GM12878 (cell line): ENCODE results near the gene MARCHF9. TPM values are rescaled to one million over a fixed set of nuclear protein-coding genes. Genes with fewer than 3 reads are reported as not detected.
A peak's percentile ranks its signal among the peaks of the same experiment; 100 is the strongest.

Experiments
- BACH1 ChIP-seq: fragments of 450-650 bp; IDR thresholded peaks from 2 replicates; pipeline ENCODE4 v1.6.1; 2017; ENCODE audit warnings: mild to moderate bottlenecking, borderline replicate concordance
- CHD2 ChIP-seq: IDR thresholded peaks from 2 replicates; pipeline ENCODE4 v1.6.1; 2011; ENCODE audit warnings: low read depth, low read length, improper control_type of control experiment, borderline replicate concordance
- EED ChIP-seq: sonication (generic); IDR thresholded peaks from 2 replicates; pipeline ENCODE4 v1.6.1; 2016; ENCODE audit warnings: antibody characterized with exemption, low read depth
- EGR1 ChIP-seq, 2 experiments: IDR thresholded peaks; 1 replicate in 1 of 2; 2 replicates in 1 of 2; pipeline ENCODE4 v1.6.1; 2011 to 2012; ENCODE audit warnings: low read depth in 2 of 2, low read length in 2 of 2, borderline replicate concordance in 1 of 2, mild to moderate bottlenecking in 1 of 2, moderate library complexity in 1 of 2
- HCFC1 ChIP-seq: fragments of 150-350 bp; IDR thresholded peaks from 2 replicates; pipeline ENCODE4 v1.6.1; 2014; ENCODE audit warnings: low read length
- LARP7 ChIP-seq: fragments of 450-650 bp; IDR thresholded peaks from 2 replicates; pipeline ENCODE4 v1.6.1; 2017; ENCODE audit warnings: mild to moderate bottlenecking
- POLR2A ChIP-seq: IDR thresholded peaks from 2 replicates; pipeline ENCODE4 v1.6.1; 2011; ENCODE audit warnings: low read depth, mild to moderate bottlenecking, low read length
- SMAD1 ChIP-seq: fragments of 450-650 bp; IDR thresholded peaks from 2 replicates; pipeline ENCODE4 v1.6.1; 2018; ENCODE audit warnings: mild to moderate bottlenecking, low read depth; ENCODE audit not compliant: partially characterized antibody
- SUPT20H ChIP-seq: IDR thresholded peaks from 2 replicates; pipeline ENCODE4 v1.6.1; 2011; ENCODE audit warnings: low read depth, mild to moderate bottlenecking, low read length, moderate library complexity, borderline replicate concordance; ENCODE audit not compliant: control insufficient read depth
- ZNF207 ChIP-seq: fragments of 450-650 bp; IDR thresholded peaks from 2 replicates; pipeline ENCODE4 v1.6.1; 2014; ENCODE audit warnings: antibody characterized with exemption, mild to moderate bottlenecking, borderline replicate concordance
- ZNF384 ChIP-seq: IDR thresholded peaks from 2 replicates; pipeline ENCODE4 v1.6.1; 2012; ENCODE audit warnings: low read depth, mild to moderate bottlenecking, low read length, improper control_type of control experiment, borderline replicate concordance
- polyA plus RNA-seq, 11 experiments: library from polyadenylated mRNA; depleted of rRNA in 4 of 11; unstranded in 6 of 11; stranded (reverse) in 5 of 11; fragments of >200 nt; fragmentation: Nextera tagmentation in 4 of 11; fragmentation: Illumina TruSeq in 1 of 11; extraction: Ambion mirVana in 4 of 11; extraction: Trizol in 1 of 11; gene quantifications; 1 replicate in 1 of 11; 2 replicates in 10 of 11; pipeline versions ENCODE4 v1.2.1 to v1.2.3, GENCODE V29; 2011 to 2016; ENCODE audit warnings: inconsistent platforms in 2 of 11, missing spikeins in 2 of 11, low read depth in 1 of 11
- total RNA-seq, 4 experiments: library from RNA; depleted of rRNA in 3 of 4; stranded (reverse); fragments of >200 nt in 3 of 4; fragmentation: Illumina TruSeq in 1 of 4; extraction: Trizol in 1 of 4; gene quantifications; 2 replicates each; pipeline versions ENCODE4 v1.2.1 to v1.2.3, GENCODE V29; 2013 to 2021
- TF ChIP-seq, protein P1 (sequence below): fragments of 450-650 bp; IDR thresholded peaks from 2 replicates; pipeline ENCODE4 v1.6.1; 2016; ENCODE audit warnings: mild to moderate bottlenecking, moderate library complexity, borderline replicate concordance
- TF ChIP-seq, protein P2 (sequence below): IDR thresholded peaks from 2 replicates; pipeline ENCODE4 v1.6.1; 2012; ENCODE audit warnings: mild to moderate bottlenecking, low read depth, low read length
- TF ChIP-seq, protein P3 (sequence below): fragments of 150-350 bp; IDR thresholded peaks from 2 replicates; pipeline ENCODE4 v1.6.1; 2016; ENCODE audit warnings: low read depth, low read length
- TF ChIP-seq, protein P4 (sequence below): fragments of 450-650 bp; formaldehyde crosslinking; IDR thresholded peaks from 2 replicates; pipeline ENCODE4 v1.5.0; 2022; ENCODE audit warnings: mild to moderate bottlenecking, missing genetic modification characterization

The MARCHF9 gene
- total and polyA plus RNA-seq, 10 of the 15 experiments (the other 5 are each of a cell fraction or from before 2014, with no cell fraction given), result 2.4 to 29.3 (median 13.0) TPM

DNA sequence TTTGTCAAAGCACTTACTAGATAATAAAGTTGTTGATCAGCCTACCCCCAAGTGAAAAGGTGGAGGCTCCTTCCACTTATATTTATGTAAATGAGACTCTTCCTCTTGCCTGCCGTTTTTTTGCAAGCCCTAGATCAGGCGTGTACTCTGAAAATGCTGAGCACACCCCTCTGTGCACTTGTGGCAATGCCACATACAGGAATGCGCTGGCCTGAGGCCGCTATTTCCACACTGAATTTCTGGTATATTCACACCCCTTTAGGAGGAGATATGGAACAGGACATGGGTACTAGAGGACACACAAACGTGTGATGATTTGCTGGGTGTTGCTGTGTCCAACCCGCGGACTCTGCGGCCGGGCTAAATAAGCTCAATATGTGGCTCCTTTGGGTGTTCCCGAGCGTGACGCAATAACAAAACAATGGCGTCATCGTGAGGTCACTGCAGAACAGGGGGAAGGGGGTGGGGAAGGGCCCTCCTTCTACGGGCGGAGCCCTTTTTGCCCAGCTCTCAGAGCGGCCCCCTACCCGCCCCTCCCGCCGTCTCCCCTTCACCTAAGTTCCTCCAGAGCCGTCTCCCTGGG lies 10.6 kb upstream of the MARCHF9 start (continued):
- TF ChIP-seq, protein P1, sequence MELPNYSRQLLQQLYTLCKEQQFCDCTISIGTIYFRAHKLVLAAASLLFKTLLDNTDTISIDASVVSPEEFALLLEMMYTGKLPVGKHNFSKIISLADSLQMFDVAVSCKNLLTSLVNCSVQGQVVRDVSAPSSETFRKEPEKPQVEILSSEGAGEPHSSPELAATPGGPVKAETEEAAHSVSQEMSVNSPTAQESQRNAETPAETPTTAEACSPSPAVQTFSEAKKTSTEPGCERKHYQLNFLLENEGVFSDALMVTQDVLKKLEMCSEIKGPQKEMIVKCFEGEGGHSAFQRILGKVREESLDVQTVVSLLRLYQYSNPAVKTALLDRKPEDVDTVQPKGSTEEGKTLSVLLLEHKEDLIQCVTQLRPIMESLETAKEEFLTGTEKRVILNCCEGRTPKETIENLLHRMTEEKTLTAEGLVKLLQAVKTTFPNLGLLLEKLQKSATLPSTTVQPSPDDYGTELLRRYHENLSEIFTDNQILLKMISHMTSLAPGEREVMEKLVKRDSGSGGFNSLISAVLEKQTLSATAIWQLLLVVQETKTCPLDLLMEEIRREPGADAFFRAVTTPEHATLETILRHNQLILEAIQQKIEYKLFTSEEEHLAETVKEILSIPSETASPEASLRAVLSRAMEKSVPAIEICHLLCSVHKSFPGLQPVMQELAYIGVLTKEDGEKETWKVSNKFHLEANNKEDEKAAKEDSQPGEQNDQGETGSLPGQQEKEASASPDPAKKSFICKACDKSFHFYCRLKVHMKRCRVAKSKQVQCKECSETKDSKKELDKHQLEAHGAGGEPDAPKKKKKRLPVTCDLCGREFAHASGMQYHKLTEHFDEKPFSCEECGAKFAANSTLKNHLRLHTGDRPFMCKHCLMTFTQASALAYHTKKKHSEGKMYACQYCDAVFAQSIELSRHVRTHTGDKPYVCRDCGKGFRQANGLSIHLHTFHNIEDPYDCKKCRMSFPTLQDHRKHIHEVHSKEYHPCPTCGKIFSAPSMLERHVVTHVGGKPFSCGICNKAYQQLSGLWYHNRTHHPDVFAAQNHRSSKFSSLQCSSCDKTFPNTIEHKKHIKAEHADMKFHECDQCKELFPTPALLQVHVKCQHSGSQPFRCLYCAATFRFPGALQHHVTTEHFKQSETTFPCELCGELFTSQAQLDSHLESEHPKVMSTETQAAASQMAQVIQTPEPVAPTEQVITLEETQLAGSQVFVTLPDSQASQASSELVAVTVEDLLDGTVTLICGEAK, result peak; percentile 50
- TF ChIP-seq, protein P2, sequence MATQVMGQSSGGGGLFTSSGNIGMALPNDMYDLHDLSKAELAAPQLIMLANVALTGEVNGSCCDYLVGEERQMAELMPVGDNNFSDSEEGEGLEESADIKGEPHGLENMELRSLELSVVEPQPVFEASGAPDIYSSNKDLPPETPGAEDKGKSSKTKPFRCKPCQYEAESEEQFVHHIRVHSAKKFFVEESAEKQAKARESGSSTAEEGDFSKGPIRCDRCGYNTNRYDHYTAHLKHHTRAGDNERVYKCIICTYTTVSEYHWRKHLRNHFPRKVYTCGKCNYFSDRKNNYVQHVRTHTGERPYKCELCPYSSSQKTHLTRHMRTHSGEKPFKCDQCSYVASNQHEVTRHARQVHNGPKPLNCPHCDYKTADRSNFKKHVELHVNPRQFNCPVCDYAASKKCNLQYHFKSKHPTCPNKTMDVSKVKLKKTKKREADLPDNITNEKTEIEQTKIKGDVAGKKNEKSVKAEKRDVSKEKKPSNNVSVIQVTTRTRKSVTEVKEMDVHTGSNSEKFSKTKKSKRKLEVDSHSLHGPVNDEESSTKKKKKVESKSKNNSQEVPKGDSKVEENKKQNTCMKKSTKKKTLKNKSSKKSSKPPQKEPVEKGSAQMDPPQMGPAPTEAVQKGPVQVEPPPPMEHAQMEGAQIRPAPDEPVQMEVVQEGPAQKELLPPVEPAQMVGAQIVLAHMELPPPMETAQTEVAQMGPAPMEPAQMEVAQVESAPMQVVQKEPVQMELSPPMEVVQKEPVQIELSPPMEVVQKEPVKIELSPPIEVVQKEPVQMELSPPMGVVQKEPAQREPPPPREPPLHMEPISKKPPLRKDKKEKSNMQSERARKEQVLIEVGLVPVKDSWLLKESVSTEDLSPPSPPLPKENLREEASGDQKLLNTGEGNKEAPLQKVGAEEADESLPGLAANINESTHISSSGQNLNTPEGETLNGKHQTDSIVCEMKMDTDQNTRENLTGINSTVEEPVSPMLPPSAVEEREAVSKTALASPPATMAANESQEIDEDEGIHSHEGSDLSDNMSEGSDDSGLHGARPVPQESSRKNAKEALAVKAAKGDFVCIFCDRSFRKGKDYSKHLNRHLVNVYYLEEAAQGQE, result no peak
- TF ChIP-seq LARP7, result peak; percentile 48; the same call in 1 of the 2 replicates
- TF ChIP-seq EED, result no peak
- TF ChIP-seq HCFC1, result no peak
- no peak for TF ChIP-seq SMAD1
- 0 out of 3 replicates have a peak, but pooled peaks of 1 of the 2 experiments have one; percentile 12 for TF ChIP-seq EGR1 (IDR thresholded peaks at IDR 0.05; ENCODE audit: borderline replicate concordance in 1 of 2, low read depth in 2 of 2, low read length in 2 of 2)
- TF ChIP-seq, protein P3, sequence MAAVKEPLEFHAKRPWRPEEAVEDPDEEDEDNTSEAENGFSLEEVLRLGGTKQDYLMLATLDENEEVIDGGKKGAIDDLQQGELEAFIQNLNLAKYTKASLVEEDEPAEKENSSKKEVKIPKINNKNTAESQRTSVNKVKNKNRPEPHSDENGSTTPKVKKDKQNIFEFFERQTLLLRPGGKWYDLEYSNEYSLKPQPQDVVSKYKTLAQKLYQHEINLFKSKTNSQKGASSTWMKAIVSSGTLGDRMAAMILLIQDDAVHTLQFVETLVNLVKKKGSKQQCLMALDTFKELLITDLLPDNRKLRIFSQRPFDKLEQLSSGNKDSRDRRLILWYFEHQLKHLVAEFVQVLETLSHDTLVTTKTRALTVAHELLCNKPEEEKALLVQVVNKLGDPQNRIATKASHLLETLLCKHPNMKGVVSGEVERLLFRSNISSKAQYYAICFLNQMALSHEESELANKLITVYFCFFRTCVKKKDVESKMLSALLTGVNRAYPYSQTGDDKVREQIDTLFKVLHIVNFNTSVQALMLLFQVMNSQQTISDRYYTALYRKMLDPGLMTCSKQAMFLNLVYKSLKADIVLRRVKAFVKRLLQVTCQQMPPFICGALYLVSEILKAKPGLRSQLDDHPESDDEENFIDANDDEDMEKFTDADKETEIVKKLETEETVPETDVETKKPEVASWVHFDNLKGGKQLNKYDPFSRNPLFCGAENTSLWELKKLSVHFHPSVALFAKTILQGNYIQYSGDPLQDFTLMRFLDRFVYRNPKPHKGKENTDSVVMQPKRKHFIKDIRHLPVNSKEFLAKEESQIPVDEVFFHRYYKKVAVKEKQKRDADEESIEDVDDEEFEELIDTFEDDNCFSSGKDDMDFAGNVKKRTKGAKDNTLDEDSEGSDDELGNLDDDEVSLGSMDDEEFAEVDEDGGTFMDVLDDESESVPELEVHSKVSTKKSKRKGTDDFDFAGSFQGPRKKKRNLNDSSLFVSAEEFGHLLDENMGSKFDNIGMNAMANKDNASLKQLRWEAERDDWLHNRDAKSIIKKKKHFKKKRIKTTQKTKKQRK, result no peak
- no peak for TF ChIP-seq ZNF207
- no peak for TF ChIP-seq CHD2
- no peak for TF ChIP-seq SUPT20H
- TF ChIP-seq ZNF384, result no peak
- TF ChIP-seq BACH1, result 0 out of 2 replicates have a peak, but pooled peaks have one; percentile 42
- no peak for TF ChIP-seq POLR2A
- TF ChIP-seq, protein P4, sequence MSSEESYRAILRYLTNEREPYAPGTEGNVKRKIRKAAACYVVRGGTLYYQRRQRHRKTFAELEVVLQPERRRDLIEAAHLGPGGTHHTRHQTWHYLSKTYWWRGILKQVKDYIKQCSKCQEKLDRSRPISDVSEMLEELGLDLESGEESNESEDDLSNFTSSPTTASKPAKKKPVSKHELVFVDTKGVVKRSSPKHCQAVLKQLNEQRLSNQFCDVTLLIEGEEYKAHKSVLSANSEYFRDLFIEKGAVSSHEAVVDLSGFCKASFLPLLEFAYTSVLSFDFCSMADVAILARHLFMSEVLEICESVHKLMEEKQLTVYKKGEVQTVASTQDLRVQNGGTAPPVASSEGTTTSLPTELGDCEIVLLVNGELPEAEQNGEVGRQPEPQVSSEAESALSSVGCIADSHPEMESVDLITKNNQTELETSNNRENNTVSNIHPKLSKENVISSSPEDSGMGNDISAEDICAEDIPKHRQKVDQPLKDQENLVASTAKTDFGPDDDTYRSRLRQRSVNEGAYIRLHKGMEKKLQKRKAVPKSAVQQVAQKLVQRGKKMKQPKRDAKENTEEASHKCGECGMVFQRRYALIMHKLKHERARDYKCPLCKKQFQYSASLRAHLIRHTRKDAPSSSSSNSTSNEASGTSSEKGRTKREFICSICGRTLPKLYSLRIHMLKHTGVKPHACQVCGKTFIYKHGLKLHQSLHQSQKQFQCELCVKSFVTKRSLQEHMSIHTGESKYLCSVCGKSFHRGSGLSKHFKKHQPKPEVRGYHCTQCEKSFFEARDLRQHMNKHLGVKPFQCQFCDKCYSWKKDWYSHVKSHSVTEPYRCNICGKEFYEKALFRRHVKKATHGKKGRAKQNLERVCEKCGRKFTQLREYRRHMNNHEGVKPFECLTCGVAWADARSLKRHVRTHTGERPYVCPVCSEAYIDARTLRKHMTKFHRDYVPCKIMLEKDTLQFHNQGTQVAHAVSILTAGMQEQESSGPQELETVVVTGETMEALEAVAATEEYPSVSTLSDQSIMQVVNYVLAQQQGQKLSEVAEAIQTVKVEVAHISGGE (CRISPR knock-in tag), result no peak
